ENCODE data around the gene TTBK2. TPM values are rescaled to one million over a fixed set of nuclear protein-coding genes. Genes with fewer than 3 reads are reported as not detected.

Gene TTBK2
- total and polyA plus RNA-seq, 10 of the 15 experiments (the other 5 are each of a cell fraction or from before 2014, with no cell fraction given), result 0.66 to 9.1 (median 3.7) TPM

DNA sequence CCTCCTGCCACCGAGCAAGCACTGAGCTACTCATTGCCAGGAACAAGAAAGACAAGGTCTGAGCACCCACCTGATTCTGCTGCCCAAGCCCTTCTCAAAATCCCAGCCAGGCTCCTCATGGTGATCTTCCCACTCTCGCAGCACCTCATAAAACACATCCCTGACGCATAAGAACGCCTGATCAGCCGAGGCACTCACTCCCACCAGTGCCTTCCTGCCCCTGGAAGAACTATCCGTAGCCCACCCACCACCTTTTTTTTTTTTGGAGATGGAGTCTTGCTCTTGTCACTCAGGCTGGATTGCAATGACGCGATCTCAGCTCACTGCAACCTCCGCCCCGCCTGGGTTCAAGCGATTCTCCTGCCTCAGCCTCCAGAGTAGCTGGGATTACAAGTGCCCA, 187.6 kb downstream of the TTBK2 start:
- DNase-seq (ENCODE audit: low read depth, low spot score) (no peak), FAIRE-seq (no peak), ATAC-seq (no peak)
- BruUV-seq (replicated peaks), result no TSS peak
- H3K9me3 ChIP-seq (replicated peaks; ENCODE audit: control insufficient read depth, insufficient read depth, low read length), result no peaks in the 10 kb centered on the region
- no peaks in the 10 kb centered on the region for H4K20me1 ChIP-seq (ENCODE audit: control insufficient read depth, insufficient read depth)
- ChIA-PET SMC1A (ENCODE audit: uncharacterized antibody, unreplicated experiment) (no interaction called here), RAD21 (ENCODE audit: unreplicated experiment) (interaction anchor here (1.4 kb wide), 1 partner anchor 193 kb away, joined by 3 read pairs; no protein-coding TSS in a partner anchor), POLR2A (interaction anchor here (0.7 kb wide), 1 partner anchor 10 kb away, joined by 3 read pairs; no protein-coding TSS in a partner anchor), CTCF (interaction anchor here (0.6 to 6.2 kb wide), 2 partner anchors 111 to 193 kb away, joined by 3 to 26 read pairs; no protein-coding TSS in a partner anchor)
- TF ChIP-seq LARP7 (IDR thresholded peaks at IDR 0.05) (no peak), POLR2A (IDR thresholded peaks at IDR 0.05; ENCODE audit: low read depth, low read length) (no peak), ZNF622 (IDR thresholded peaks at IDR 0.05) (no peak), GATAD2B (conservative IDR thresholded peaks at IDR 0.05; ENCODE audit: low read depth) (no peak), SREBF1 (IDR thresholded peaks at IDR 0.05; ENCODE audit: low read length) (no peak), IKZF1 (conservative IDR thresholded peaks at IDR 0.05) (no peak), KDM1A (IDR thresholded peaks at IDR 0.05; ENCODE audit: borderline replicate concordance) (no peak), SMAD5 (IDR thresholded peaks at IDR 0.05; ENCODE audit: low read depth) (no peak), KLF5 (IDR thresholded peaks at IDR 0.05; ENCODE audit: partially characterized antibody) (no peak), RFX5 (IDR thresholded peaks at IDR 0.05; ENCODE audit: low read depth, low read length) (no peak), MYB (IDR thresholded peaks at IDR 0.05; ENCODE audit: borderline replicate concordance, low read depth, low read length) (no peak), BACH1 (IDR thresholded peaks at IDR 0.05; ENCODE audit: borderline replicate concordance) (no peak), HDGF (IDR thresholded peaks at IDR 0.05) (no peak), SMARCA5 (IDR thresholded peaks at IDR 0.05) (no peak), KAT2A (conservative IDR thresholded peaks at IDR 0.05; ENCODE audit: control insufficient read depth, low read depth, low read length) (no peak)
- TF ChIP-seq, protein P1, sequence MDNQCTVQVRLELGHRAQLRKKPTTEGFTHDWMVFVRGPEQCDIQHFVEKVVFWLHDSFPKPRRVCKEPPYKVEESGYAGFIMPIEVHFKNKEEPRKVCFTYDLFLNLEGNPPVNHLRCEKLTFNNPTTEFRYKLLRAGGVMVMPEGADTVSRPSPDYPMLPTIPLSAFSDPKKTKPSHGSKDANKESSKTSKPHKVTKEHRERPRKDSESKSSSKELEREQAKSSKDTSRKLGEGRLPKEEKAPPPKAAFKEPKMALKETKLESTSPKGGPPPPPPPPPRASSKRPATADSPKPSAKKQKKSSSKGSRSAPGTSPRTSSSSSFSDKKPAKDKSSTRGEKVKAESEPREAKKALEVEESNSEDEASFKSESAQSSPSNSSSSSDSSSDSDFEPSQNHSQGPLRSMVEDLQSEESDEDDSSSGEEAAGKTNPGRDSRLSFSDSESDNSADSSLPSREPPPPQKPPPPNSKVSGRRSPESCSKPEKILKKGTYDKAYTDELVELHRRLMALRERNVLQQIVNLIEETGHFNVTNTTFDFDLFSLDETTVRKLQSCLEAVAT (IDR thresholded peaks at IDR 0.05), result no peak
- TF ChIP-seq, protein P2, sequence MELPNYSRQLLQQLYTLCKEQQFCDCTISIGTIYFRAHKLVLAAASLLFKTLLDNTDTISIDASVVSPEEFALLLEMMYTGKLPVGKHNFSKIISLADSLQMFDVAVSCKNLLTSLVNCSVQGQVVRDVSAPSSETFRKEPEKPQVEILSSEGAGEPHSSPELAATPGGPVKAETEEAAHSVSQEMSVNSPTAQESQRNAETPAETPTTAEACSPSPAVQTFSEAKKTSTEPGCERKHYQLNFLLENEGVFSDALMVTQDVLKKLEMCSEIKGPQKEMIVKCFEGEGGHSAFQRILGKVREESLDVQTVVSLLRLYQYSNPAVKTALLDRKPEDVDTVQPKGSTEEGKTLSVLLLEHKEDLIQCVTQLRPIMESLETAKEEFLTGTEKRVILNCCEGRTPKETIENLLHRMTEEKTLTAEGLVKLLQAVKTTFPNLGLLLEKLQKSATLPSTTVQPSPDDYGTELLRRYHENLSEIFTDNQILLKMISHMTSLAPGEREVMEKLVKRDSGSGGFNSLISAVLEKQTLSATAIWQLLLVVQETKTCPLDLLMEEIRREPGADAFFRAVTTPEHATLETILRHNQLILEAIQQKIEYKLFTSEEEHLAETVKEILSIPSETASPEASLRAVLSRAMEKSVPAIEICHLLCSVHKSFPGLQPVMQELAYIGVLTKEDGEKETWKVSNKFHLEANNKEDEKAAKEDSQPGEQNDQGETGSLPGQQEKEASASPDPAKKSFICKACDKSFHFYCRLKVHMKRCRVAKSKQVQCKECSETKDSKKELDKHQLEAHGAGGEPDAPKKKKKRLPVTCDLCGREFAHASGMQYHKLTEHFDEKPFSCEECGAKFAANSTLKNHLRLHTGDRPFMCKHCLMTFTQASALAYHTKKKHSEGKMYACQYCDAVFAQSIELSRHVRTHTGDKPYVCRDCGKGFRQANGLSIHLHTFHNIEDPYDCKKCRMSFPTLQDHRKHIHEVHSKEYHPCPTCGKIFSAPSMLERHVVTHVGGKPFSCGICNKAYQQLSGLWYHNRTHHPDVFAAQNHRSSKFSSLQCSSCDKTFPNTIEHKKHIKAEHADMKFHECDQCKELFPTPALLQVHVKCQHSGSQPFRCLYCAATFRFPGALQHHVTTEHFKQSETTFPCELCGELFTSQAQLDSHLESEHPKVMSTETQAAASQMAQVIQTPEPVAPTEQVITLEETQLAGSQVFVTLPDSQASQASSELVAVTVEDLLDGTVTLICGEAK (IDR thresholded peaks at IDR 0.05; ENCODE audit: borderline replicate concordance), result no peak
- TF ChIP-seq, protein P3, sequence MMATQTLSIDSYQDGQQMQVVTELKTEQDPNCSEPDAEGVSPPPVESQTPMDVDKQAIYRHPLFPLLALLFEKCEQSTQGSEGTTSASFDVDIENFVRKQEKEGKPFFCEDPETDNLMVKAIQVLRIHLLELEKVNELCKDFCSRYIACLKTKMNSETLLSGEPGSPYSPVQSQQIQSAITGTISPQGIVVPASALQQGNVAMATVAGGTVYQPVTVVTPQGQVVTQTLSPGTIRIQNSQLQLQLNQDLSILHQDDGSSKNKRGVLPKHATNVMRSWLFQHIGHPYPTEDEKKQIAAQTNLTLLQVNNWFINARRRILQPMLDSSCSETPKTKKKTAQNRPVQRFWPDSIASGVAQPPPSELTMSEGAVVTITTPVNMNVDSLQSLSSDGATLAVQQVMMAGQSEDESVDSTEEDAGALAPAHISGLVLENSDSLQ (IDR thresholded peaks at IDR 0.05), result no peak
- TF ChIP-seq, protein P4, sequence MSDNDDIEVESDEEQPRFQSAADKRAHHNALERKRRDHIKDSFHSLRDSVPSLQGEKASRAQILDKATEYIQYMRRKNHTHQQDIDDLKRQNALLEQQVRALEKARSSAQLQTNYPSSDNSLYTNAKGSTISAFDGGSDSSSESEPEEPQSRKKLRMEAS (IDR thresholded peaks at IDR 0.05; ENCODE audit: low read depth, low read length), result no peak
- TF ChIP-seq, protein P5, sequence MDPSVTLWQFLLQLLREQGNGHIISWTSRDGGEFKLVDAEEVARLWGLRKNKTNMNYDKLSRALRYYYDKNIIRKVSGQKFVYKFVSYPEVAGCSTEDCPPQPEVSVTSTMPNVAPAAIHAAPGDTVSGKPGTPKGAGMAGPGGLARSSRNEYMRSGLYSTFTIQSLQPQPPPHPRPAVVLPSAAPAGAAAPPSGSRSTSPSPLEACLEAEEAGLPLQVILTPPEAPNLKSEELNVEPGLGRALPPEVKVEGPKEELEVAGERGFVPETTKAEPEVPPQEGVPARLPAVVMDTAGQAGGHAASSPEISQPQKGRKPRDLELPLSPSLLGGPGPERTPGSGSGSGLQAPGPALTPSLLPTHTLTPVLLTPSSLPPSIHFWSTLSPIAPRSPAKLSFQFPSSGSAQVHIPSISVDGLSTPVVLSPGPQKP (IDR thresholded peaks at IDR 0.05; ENCODE audit: low read depth, low read length), result no peak
- H2AFZ ChIP-seq (ENCODE audit: control insufficient read depth, low read depth, low read length), result no peak overlapping the region
- 96% methylated on average over 11 of the region's 11 CpGs for WGBS (ENCODE audit: insufficient coverage, insufficient replicate concordance, low lambda C conversion rate, missing lambda C conversion rate)
- no peak overlapping the region for H3K27ac ChIP-seq (ENCODE audit: control insufficient read depth, insufficient read depth)
- H3K4me1 ChIP-seq (ENCODE audit: control insufficient read depth, insufficient read depth, low read length), result peaks cover 18% of the 10 kb centered on the region
- H3K27me3 ChIP-seq (replicated peaks in 1 of 2; ENCODE audit: control insufficient read depth in 2 of 2, insufficient read depth in 2 of 2, low read length in 1 of 2), result no peaks in the 10 kb centered on the region
- peaks cover 6% of the 10 kb centered on the region for H3K79me2 ChIP-seq (ENCODE audit: control insufficient read depth, insufficient read depth, low read length)
- intact Hi-C loops (cut with micrococcal nuclease; ENCODE audit: unreplicated experiment), result loop anchor here (10.0 kb wide), 1 partner anchor 192 kb away; the partner anchor contains the start of gene TTBK2
- no peak overlapping the region for H3K4me2 ChIP-seq (ENCODE audit: control insufficient read depth, insufficient read depth)
- peaks cover 8 to 15% of the 10 kb centered on the region in 2 experiments; a peak in 3 of 4 replicates for H3K36me3 ChIP-seq (ENCODE audit: control insufficient read depth in 2 of 2, insufficient read depth in 2 of 2, low read length in 1 of 2)
- no peak overlapping the region for H3K4me3 ChIP-seq
- no peak overlapping the region for H3K9ac ChIP-seq (ENCODE audit: control insufficient read depth, insufficient read depth, low read length)
- in situ Hi-C loops (cut with MboI), result no loop called here
